Prostate gland (tissue), 2 donors: Measurements from ENCODE around the gene SREBF1. TPM values are rescaled to one million over a fixed set of nuclear protein-coding genes. Genes with fewer than 3 reads are reported as not detected.

Source experiments
- DNase-seq: peaks from one replicate; pipeline ENCODE4 v3.0.0-alpha.2; 2019; ENCODE audit warnings: low spot score
- H3K27ac ChIP-seq, 2 donors: fragments of 200-600 bp; sonication (generic); 2 replicates each; pipeline ENCODE4 v1.5.1; 2017 to 2019
- H3K27me3 ChIP-seq: fragments of 200-600 bp; sonication (generic); replicated peaks from 2 replicates; pipeline ENCODE4 v1.5.1; 2019; ENCODE audit not compliant: insufficient read depth
- H3K36me3 ChIP-seq, 2 donors: fragments of 200-600 bp; sonication (generic); 1 replicate in 1 of 2; 2 replicates in 1 of 2; pipeline versions ENCODE4 v1.5.1 to v1.8.1; 2017 to 2019
- H3K4me1 ChIP-seq: fragments of 200-600 bp; sonication (generic); replicated peaks from 2 replicates; pipeline ENCODE4 v1.5.1; 2019
- H3K4me3 ChIP-seq, 2 donors: fragments of 200-600 bp; sonication (generic); 2 replicates each; pipeline ENCODE4 v1.5.1; 2017 to 2019
- H3K9me3 ChIP-seq: fragments of 200-600 bp; sonication (generic); 2 replicates; pipeline ENCODE4 v1.5.1; 2017
- CTCF ChIP-seq, 4 experiments: fragments of 200-600 bp in 2 of 4; fragments of 450-650 bp in 2 of 4; sonication (generic) in 2 of 4; IDR thresholded peaks; 1 replicate in 3 of 4; 2 replicates in 1 of 4; pipeline ENCODE4 v1.5.1; 2016 to 2019; ENCODE audit warnings: antibody characterized with exemption in 4 of 4, mild to moderate bottlenecking in 2 of 4, moderate library complexity in 2 of 4
- POLR2A ChIP-seq: fragments of 450-650 bp; IDR thresholded peaks from one replicate; pipeline ENCODE4 v1.6.1; 2016; ENCODE audit warnings: antibody characterized with exemption, mild to moderate bottlenecking
- POLR2AphosphoS5 ChIP-seq: sonication (generic); formaldehyde crosslinking; IDR thresholded peaks from one replicate; pipeline ENCODE4 v1.6.1; 2017; ENCODE audit warnings: antibody characterized with exemption
- WGBS: methylation state at CpG from one replicate; pipeline ENCODE4 v1.1.5; 2018; 5-methylcytosine and 5-hydroxymethylcytosine counted together
- intact Hi-C: fragments of 100-400 bp; cut with DNase I; formaldehyde crosslinking; loops from one replicate; pipeline ENCODE4 v1.14.2; 2022
- total RNA-seq, 2 donors: library from RNA; depleted of rRNA; stranded (reverse); fragments of >200 nt; gene quantifications; one replicate each; pipeline ENCODE4 v1.1.0, GENCODE V29; 2016

Gene SREBF1
- total RNA-seq, 2 donors from 2014 or later = 134 to 299 TPM

- intact Hi-C loops = no loop called here
- Histone ChIP-seq H3K27me3 (no peaks in the 10 kb centered on the region), H3K27ac (peak overlapping the region; percentile 100), H3K4me1 (peaks cover 57% of the 10 kb centered on the region), H3K9me3 (no peaks in the 10 kb centered on the region), H3K36me3 (no peaks in the 10 kb centered on the region), H3K4me3 (no peak overlapping the region)
- no peak for TF ChIP-seq POLR2A
- TF ChIP-seq CTCF (IDR thresholded peaks at IDR 0.05) = peak in 1 of 4 experiments; percentile 6
- peak; percentile 75 for TF ChIP-seq POLR2AphosphoS5
- 75% methylated on average over 10 of the region's 11 CpGs for WGBS
- DNase-seq = peak; percentile 72
Observed at GRCh38 chr17:17837966-17838962, 1.5 kb upstream of the SREBF1 start.

- 43% methylated on average over 3 of the region's 3 CpGs for WGBS
- H3K4me1 ChIP-seq = peaks cover 50% of the 10 kb centered on the region
- no peak for TF ChIP-seq POLR2AphosphoS5
- TF ChIP-seq CTCF (IDR thresholded peaks at IDR 0.05) = no peak
- no peak for TF ChIP-seq POLR2A
- H3K36me3 ChIP-seq = no peaks in the 10 kb centered on the region
- DNase-seq = no peak
- intact Hi-C loops = no loop called here
- H3K27me3 ChIP-seq = no peaks in the 10 kb centered on the region
- peak overlapping the region in 1 of 2 donors; percentile 96 for H3K4me3 ChIP-seq
- H3K27ac ChIP-seq = peak overlapping the region; percentile 100
- H3K9me3 ChIP-seq = no peaks in the 10 kb centered on the region
Observed at GRCh38 chr17:17837380-17837821, 615 bp upstream of the SREBF1 start.

- peaks cover 39% of the 10 kb centered on the region for H3K4me1 ChIP-seq
Observed at GRCh38 chr17:17836250-17836817, 452 bp downstream of the SREBF1 start.

GRCh38 chr17:17835415-17836249, 1.2 kb downstream of the SREBF1 start:
- no peak for DNase-seq
- TF ChIP-seq CTCF (IDR thresholded peaks at IDR 0.05) (no peak), POLR2A (no peak), POLR2AphosphoS5 (no peak)
- Histone ChIP-seq H3K4me1 (peaks cover 33% of the 10 kb centered on the region), H3K4me3 (peak overlapping the region; percentile 84 to 96), H3K27ac (peak overlapping the region; percentile 100), H3K9me3 (no peaks in the 10 kb centered on the region), H3K36me3 (no peaks in the 10 kb centered on the region), H3K27me3 (no peaks in the 10 kb centered on the region)
- intact Hi-C loops = no loop called here
- 27% methylated on average over 25 of the region's 25 CpGs for WGBS

More at GRCh38 chr17:17836250-17836817, 452 bp downstream of the SREBF1 start:
- intact Hi-C loops = no loop called here
- DNase-seq = peak; percentile 98
- Histone ChIP-seq H3K27ac (peak overlapping the region; percentile 100), H3K4me3 (peak overlapping the region; percentile 84 to 96), H3K27me3 (no peaks in the 10 kb centered on the region), H3K9me3 (no peaks in the 10 kb centered on the region), H3K36me3 (no peaks in the 10 kb centered on the region)
- under 1% methylated on average over 67 of the region's 69 CpGs for WGBS
- TF ChIP-seq POLR2A (peak; percentile 100), POLR2AphosphoS5 (peak; percentile 100), CTCF (IDR thresholded peaks at IDR 0.05) (peak in 1 of 4 experiments; percentile 13)
